Measurements from ENCODE around the gene SEC24D. TPM values are rescaled to one million over a fixed set of nuclear protein-coding genes. Genes with fewer than 3 reads are reported as not detected.

The SEC24D gene
- total RNA-seq, 2 experiments from 2014 or later: 33.1 to 36.1 TPM

DNA sequence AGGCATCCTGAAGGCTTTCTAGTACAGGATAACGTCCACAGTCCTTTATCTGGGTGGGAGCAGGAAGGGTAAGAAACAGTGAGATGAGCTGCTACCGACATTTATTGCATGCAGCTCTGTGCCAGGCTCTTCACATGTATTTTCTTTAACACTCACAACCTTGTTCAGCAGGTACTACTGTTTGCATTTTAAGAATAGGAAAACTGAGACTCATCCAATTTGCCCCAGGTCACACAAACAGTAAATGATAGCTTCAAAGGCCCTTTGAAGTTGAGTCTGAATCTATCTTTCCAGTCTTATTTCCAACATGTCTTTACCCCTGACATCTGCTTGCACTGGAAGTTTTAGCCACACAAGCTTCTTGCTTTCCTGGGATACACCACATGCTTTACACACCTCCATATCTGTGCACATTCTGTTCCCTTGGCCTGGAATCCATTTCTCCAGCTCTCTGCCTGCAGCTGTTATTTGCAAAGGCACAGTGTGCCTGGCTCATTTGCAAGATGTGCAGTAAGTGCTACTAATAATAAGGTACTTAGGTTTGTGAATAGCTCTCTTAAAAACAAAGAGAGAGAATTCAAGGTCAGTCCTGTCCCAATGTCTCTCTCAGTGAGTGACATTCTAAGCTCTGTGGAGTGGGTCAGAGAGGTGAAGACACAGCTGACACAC, 89.5 kb downstream of the SEC24D start:
- Mint-ChIP-seq H3K4me1 (no peaks in the 10 kb centered on the region), H3K27ac (no peak overlapping the region), H3K4me3 (no peak overlapping the region), H3K9me3 (no peaks in the 10 kb centered on the region), H3K27me3 (no peaks in the 10 kb centered on the region), H3K36me3 (ENCODE audit: low read depth) (peaks cover 19% of the 10 kb centered on the region)
- POLR2A ChIA-PET: interaction anchor here (0.6 kb wide), 1 partner anchor 404 kb away, joined by 3 read pairs; no protein-coding TSS in a partner anchor
- CTCF ChIA-PET: interaction anchor here (0.9 kb wide), 1 partner anchor 77 kb away, joined by 4 read pairs; no protein-coding TSS in a partner anchor
- DNase-seq: no peak

DNA sequence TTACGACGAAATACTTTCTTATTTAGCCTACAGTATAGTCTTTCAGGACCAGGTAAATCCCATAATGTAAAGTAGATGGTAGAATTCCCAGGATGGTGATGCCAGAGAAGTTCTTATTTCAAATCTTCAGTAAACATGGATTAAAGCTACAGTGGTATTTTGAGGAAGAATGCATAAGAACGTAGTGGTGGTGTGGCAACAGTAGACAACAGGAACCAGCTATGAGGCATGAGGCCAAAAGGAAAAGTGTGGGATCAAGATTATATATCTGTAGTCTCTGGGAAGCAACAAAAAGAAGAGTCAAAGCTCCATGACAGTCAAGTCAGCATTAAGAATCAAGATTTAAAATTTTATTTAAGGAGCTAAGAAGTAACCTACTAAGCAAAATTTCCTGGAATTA, 90.6 kb downstream of the SEC24D start:
- no peak for DNase-seq
- Mint-ChIP-seq H3K9me3 (no peaks in the 10 kb centered on the region), H3K4me1 (no peaks in the 10 kb centered on the region), H3K4me3 (no peak overlapping the region), H3K36me3 (ENCODE audit: low read depth) (peaks cover 22% of the 10 kb centered on the region), H3K27ac (no peak overlapping the region), H3K27me3 (no peaks in the 10 kb centered on the region)
- ChIA-PET CTCF (interaction anchor here (1.2 kb wide), 1 partner anchor 20 kb away, joined by 3 read pairs; no protein-coding TSS in a partner anchor), POLR2A (no interaction called here)

DNA sequence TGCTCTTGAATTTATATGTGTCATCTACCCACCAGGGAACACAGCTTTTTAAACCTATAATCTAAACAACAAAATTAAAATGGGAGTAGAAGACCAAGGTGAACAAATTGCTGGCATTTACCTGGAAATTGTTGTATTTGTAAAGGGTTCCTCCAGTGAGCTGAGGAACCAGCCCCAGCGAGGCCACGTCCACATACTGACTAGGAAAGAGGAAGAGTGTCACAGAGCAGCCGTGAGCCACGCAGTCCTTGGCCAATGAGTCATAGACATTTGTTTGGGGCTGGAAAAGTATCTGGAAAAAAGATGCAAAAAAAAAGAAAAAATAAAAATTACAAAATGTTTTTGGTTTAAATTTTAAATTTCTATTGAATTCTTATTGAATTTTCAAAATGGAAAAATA, 92.1 kb downstream of the SEC24D start:
- no peaks in the 10 kb centered on the region for H3K9me3 Mint-ChIP-seq
- no peak overlapping the region for H3K27ac Mint-ChIP-seq
- no peaks in the 10 kb centered on the region for H3K27me3 Mint-ChIP-seq
- ChIA-PET CTCF (no interaction called here), POLR2A (no interaction called here)
- no peaks in the 10 kb centered on the region for H3K4me1 Mint-ChIP-seq
- no peak for DNase-seq
- peaks cover 29% of the 10 kb centered on the region for H3K36me3 Mint-ChIP-seq (ENCODE audit: low read depth)
- H3K4me3 Mint-ChIP-seq: no peak overlapping the region

DNA sequence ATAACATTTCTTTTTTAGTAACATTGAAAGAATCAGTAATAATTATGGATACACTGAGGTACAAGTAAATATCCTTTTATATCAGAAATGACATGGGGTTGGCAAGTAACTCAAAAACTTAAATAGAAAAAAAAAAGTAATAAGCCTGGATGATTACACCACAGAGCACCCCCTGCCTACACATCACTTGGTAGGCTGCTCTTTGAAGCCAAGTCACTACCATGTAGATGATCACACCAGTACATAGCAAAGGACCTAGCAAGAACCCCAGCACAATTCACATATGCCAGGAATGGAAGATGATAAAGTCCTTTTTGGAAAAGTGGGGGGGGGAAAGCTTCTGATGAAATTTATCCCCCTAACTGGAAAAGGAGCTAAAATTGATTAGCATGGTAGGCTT, 93.9 kb downstream of the SEC24D start:
- H3K9me3 Mint-ChIP-seq: no peaks in the 10 kb centered on the region
- H3K27ac Mint-ChIP-seq: no peak overlapping the region
- H3K36me3 Mint-ChIP-seq (ENCODE audit: low read depth): peaks cover 31% of the 10 kb centered on the region
- no peaks in the 10 kb centered on the region for H3K4me1 Mint-ChIP-seq
- POLR2A ChIA-PET: no interaction called here
- H3K27me3 Mint-ChIP-seq: no peaks in the 10 kb centered on the region
- CTCF ChIA-PET: interaction anchor here (0.6 to 1.1 kb wide), 3 partner anchors 9 to 123 kb away, joined by 3 read pairs; no protein-coding TSS in a partner anchor
- no peak for DNase-seq
- H3K4me3 Mint-ChIP-seq: no peak overlapping the region

DNA sequence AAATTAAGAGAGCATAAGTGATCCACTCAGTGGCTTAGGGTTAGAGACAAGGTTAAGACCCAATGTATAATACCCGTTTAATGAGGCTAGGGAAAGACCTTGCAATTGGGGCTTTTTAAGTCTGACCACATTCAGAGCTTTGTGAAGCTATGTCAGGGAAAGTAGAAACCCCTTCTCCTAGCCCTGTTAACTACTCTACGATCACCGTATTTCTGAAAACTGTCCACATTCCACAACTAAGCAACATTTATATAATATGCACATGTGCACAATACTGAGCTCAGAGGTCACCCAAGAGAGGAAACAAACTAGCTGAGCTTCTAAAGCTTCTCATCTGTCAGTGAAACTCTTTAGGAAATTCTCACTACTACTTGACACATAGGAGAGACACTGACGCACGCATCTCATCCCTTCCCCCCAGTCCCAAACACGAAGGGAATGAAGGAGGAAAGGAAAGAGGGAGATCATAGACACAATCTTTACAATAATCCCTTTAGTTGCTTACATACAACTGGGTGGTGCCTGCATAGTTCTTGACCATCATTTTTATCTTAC, 94.5 kb downstream of the SEC24D start:
- H3K36me3 Mint-ChIP-seq (ENCODE audit: low read depth): peaks cover 29% of the 10 kb centered on the region

DNA sequence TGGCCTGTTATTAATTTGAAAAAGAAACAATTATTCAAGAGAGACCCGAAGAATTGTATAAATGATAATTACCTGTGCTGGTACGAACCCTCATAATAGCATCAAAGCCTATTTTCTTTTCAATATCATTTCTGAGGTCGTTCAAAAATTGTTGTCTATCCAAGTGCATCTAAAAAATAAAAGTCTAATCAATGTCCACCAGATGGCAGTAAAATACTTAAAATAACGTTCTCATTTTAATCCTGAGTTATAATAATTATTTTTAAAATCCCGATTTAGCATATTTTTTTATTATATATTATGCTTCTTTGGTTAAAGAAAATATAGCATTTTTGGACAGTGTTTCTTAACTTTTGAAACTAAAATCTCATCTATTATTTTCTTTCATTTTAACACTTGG, 95.1 kb downstream of the SEC24D start:
- H3K36me3 Mint-ChIP-seq (ENCODE audit: low read depth): peaks cover 29% of the 10 kb centered on the region
- no peak overlapping the region for H3K27ac Mint-ChIP-seq
- H3K27me3 Mint-ChIP-seq: no peaks in the 10 kb centered on the region
- no peaks in the 10 kb centered on the region for H3K4me1 Mint-ChIP-seq
- H3K9me3 Mint-ChIP-seq: no peaks in the 10 kb centered on the region
- ChIA-PET POLR2A (no interaction called here), CTCF (interaction anchor here (0.8 to 1.1 kb wide), 2 partner anchors 8 to 21 kb away, joined by 3 read pairs; no protein-coding TSS in a partner anchor)
- H3K4me3 Mint-ChIP-seq: no peak overlapping the region
- DNase-seq: no peak

More for the DNA sequence above, 94.5 kb downstream of the SEC24D start:
- H3K27me3 Mint-ChIP-seq: no peaks in the 10 kb centered on the region
- no peak overlapping the region for H3K4me3 Mint-ChIP-seq
- no peaks in the 10 kb centered on the region for H3K4me1 Mint-ChIP-seq
- H3K27ac Mint-ChIP-seq: no peak overlapping the region
- H3K9me3 Mint-ChIP-seq: no peaks in the 10 kb centered on the region
- ChIA-PET CTCF (interaction anchor here (0.8 to 1.1 kb wide), 2 partner anchors 8 to 21 kb away, joined by 3 read pairs; no protein-coding TSS in a partner anchor), POLR2A (no interaction called here)
- no peak for DNase-seq

DNA sequence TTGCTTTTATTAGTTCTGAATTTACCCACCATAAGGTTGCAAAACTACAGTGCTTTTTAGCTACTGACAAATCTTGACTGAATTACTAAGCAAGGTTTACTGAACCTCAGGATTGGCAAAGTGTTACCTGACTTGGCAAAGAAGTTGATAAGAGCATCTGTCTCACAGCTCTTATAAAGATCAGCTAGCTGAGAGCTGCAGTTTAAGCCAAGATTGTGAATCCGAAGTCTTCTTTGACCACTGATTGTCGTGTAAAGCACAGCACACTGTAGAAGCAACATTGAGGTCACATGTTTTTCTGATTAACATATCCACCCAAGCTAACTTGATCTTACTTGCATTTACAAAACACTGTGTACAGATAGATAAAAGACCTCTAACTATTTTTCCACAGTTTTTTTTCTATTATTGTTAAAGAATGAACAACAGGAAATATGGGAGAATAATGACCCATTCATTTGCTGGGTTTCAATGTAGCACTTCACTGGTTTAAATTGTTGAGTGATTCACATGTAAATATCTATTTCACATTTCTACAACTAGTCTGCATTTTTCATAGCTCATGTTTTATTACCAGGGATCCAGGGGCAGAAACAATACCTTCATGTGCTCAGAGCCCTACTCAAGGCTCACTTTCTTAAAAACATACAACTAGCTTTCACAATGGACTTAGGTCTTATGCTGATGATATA, 96.8 kb downstream of the SEC24D start:
- ChIA-PET CTCF (no interaction called here), POLR2A (interaction anchor here (0.7 kb wide), 1 partner anchor 35 kb away, joined by 3 read pairs; no protein-coding TSS in a partner anchor)
- no peaks in the 10 kb centered on the region for H3K27me3 Mint-ChIP-seq

DNA sequence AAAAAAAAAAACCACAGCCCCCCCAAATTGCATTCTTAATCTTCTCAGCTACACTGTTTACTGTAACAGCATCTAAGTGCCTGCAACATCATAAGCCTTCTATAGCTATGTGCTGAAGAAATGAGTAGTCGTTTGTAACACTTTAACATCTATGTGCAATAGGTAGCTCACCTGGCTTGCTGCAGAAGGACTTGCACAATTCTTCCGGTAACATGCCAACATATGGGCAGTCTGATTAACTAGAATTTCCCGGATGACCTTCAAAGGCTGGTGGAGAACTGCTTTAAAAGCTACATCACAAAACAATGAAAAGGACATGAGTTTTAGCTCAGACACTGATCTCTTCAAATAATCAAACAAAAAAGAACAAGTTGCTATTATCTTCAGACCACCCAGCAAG, 97.8 kb downstream of the SEC24D start:
- CTCF ChIA-PET: no interaction called here
- no peak overlapping the region for H3K27ac Mint-ChIP-seq
- H3K9me3 Mint-ChIP-seq: no peaks in the 10 kb centered on the region
- DNase-seq: no peak
- no peaks in the 10 kb centered on the region for H3K4me1 Mint-ChIP-seq
- POLR2A ChIA-PET: no interaction called here
- H3K27me3 Mint-ChIP-seq: no peaks in the 10 kb centered on the region
- no peak overlapping the region for H3K4me3 Mint-ChIP-seq
- peaks cover 19% of the 10 kb centered on the region for H3K36me3 Mint-ChIP-seq (ENCODE audit: low read depth)

More for the DNA sequence above, 96.8 kb downstream of the SEC24D start:
- Mint-ChIP-seq H3K36me3 (ENCODE audit: low read depth) (peaks cover 26% of the 10 kb centered on the region), H3K9me3 (no peaks in the 10 kb centered on the region), H3K27ac (no peak overlapping the region), H3K4me1 (no peaks in the 10 kb centered on the region), H3K4me3 (no peak overlapping the region)
- DNase-seq: no peak

DNA sequence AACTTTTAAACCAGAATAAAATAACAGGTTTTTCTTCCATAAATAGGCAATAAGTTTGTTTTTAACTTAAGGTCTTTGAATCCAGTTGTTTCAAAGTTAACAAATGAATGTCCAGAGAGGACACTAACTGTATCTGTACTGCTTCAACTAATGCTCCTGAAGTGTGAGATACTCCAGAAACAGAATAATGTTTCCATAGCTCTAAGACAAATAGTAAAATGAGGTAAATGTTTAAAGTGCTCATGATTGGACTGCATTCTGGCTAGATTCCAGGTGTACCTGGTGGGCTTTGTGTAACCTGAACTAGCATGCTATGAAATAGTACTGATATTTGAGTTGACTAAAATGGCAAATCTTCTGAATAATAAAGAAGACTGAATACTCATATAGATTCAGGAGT, 99.0 kb downstream of the SEC24D start:
- H3K27me3 Mint-ChIP-seq: no peaks in the 10 kb centered on the region
- no peak overlapping the region for H3K27ac Mint-ChIP-seq
- CTCF ChIA-PET: no interaction called here
- no peak for DNase-seq
- no peak overlapping the region for H3K4me3 Mint-ChIP-seq
- POLR2A ChIA-PET: no interaction called here
- peaks cover 25% of the 10 kb centered on the region for H3K36me3 Mint-ChIP-seq (ENCODE audit: low read depth)
- no peaks in the 10 kb centered on the region for H3K9me3 Mint-ChIP-seq
- peaks cover 3% of the 10 kb centered on the region for H3K4me1 Mint-ChIP-seq

DNA sequence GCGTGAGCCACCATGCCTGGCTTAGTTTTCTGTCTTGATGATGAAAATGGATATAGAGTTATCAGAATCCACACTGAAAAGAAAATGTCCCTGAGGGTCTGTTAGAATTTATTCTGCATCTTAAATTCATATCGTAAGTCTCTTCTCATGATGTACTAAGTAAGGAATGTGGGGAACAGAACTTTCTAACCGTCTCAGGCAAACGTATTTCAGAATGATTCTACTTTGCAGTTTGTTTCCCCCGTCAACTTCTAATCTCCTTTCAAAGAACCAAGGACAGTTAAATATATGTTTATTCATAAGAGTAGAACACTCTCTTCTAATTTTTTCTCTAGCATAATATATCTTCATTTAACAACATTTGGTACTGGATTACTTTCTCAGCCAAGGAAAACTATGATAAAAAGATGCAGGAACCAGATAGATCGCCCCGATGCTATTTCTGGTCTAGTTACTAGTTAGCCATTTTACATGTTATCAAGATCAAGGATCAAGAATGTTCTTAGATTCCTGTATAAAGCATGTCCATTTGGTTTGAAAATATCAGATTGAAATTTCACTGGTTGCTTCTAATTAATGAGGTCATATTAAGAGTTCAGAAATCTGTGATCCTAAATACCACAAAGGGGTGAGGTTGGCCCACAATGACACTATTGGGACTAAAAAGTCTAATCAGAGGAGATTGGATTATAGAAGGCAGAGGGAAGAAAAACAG, 101.3 kb downstream of the SEC24D start:
- ChIA-PET POLR2A (no interaction called here), CTCF (no interaction called here)
- Mint-ChIP-seq H3K27ac (no peak overlapping the region), H3K4me1 (peaks cover 17% of the 10 kb centered on the region), H3K4me3 (no peak overlapping the region), H3K27me3 (no peaks in the 10 kb centered on the region), H3K9me3 (no peaks in the 10 kb centered on the region), H3K36me3 (ENCODE audit: low read depth) (peaks cover 25% of the 10 kb centered on the region)
- DNase-seq: no peak

DNA sequence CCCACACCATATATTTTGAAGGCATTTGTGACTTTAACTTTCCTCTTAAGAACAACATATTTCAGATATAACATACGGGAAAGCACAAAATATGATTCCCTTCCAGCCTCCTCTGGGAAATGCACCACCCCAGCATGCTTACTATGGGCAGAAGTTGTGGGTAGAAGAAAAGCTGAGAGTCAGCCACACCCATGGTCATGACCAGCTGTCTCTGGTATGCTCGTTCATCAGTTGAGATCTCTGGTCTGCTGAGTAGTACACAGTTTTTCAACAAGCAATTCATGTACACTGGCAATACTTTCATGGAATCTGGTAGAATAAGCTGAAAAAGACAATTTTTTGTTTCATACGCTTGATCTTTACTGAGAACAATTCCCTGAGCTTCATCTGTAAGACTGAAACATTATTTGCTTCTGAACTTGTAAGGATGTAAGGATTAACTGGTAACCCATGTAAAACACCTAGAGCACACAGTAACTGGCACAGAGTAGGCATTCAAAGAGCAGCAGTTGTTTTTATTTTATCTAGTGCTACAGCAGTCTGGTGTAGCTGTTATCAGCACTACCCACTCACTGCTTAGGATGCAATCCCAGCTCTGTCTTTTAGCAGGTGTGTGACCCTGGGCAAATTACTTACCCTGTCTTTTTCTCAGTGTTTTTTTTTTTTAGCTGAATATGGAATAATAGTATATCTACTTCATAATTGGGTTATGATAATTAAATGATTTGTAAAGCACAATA, 103.2 kb downstream of the SEC24D start:
- CTCF ChIA-PET: interaction anchor here (0.7 to 1.6 kb wide), 3 partner anchors 9 to 389 kb away, joined by 3 read pairs; no protein-coding TSS in a partner anchor
- DNase-seq: no peak
- Mint-ChIP-seq H3K27ac (peak overlapping the region; percentile 46), H3K27me3 (no peaks in the 10 kb centered on the region), H3K36me3 (ENCODE audit: low read depth) (peaks cover 31% of the 10 kb centered on the region), H3K4me1 (peaks cover 25% of the 10 kb centered on the region), H3K9me3 (no peaks in the 10 kb centered on the region), H3K4me3 (no peak overlapping the region)
- POLR2A ChIA-PET: no interaction called here

DNA sequence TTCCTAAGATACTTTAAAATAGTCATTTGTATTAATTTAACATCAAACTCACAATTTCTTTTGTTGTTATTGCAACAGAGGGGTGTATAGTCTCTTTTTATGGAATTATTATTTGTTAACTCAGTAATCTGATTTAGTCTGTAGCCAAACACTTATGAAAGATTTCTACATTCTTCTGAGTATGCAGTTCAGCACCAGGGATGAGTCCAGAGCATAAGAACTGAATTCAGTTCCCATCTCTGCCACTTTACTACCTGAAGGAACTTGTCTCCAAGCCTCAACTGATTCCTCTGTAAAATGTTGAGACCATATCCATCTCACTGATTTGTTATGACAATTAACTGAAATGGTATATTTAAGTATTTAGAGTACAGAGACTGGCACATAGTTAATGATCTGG, 105.2 kb downstream of the SEC24D start:
- no peak for DNase-seq
- POLR2A ChIA-PET: no interaction called here
- Mint-ChIP-seq H3K4me1 (peaks cover 28% of the 10 kb centered on the region), H3K36me3 (ENCODE audit: low read depth) (peaks cover 36% of the 10 kb centered on the region), H3K27ac (peak overlapping the region; percentile 86), H3K4me3 (no peak overlapping the region), H3K9me3 (no peaks in the 10 kb centered on the region), H3K27me3 (no peaks in the 10 kb centered on the region)
- CTCF ChIA-PET: no interaction called here
